ENCODE results near the gene DOC2B. TPM values are rescaled to one million over a fixed set of nuclear protein-coding genes. Genes with fewer than 3 reads are reported as not detected.
"Not testable (repeated sequence)": the region's sequence is repeated elsewhere in the genome, so short reads cannot be mapped to it uniquely, and the experiment has no call there.

The DOC2B gene
- total RNA-seq, 1 experiment from 2014 or later: 15.2 TPM

DNA sequence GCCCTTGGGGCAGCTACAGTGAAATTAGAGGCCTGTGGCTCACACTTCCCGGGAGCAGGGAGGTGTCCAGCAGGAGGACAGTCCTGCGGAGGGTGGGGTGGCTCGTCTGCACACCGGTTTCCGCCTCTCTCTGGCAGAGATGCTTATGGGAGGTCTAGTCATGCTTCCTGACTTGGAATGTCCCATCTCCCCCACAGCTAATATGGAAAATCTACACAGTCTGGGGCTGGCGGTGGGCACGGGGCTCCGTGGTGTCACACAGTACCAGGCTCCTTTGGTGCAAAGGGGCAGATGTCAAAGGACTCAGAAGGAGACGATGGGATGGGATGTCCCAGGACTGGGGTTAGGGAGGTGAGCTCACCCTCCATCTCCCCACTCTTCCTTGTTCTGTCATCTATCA, 44.1 kb upstream of the DOC2B start:
- ChIA-PET RAD21 (ENCODE audit: low non-redundant PET in 1 of 2, low total read pairs in 2 of 2, uncharacterized antibody in 2 of 2, unreplicated experiment in 2 of 2) (no interaction called here), POLR2A (no interaction called here), CTCF (no interaction called here)
- BruUV-seq (replicated peaks): no TSS peak
- intact Hi-C loops (cut with micrococcal nuclease): no loop called here
- TF ChIP-seq, protein P1, sequence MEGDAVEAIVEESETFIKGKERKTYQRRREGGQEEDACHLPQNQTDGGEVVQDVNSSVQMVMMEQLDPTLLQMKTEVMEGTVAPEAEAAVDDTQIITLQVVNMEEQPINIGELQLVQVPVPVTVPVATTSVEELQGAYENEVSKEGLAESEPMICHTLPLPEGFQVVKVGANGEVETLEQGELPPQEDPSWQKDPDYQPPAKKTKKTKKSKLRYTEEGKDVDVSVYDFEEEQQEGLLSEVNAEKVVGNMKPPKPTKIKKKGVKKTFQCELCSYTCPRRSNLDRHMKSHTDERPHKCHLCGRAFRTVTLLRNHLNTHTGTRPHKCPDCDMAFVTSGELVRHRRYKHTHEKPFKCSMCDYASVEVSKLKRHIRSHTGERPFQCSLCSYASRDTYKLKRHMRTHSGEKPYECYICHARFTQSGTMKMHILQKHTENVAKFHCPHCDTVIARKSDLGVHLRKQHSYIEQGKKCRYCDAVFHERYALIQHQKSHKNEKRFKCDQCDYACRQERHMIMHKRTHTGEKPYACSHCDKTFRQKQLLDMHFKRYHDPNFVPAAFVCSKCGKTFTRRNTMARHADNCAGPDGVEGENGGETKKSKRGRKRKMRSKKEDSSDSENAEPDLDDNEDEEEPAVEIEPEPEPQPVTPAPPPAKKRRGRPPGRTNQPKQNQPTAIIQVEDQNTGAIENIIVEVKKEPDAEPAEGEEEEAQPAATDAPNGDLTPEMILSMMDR (IDR thresholded peaks at IDR 0.05 in 2 of 3, conservative IDR thresholded peaks at IDR 0.05 in 1 of 3; ENCODE audit: borderline replicate concordance in 1 of 3, insufficient read depth in 1 of 3, low read depth in 2 of 3, low read length in 2 of 3): no peak
- TF ChIP-seq FOSL1 (IDR thresholded peaks at IDR 0.05; ENCODE audit: low read depth): no peak
- TF ChIP-seq JUND (IDR thresholded peaks at IDR 0.05): no peak
- TF ChIP-seq, protein P2, sequence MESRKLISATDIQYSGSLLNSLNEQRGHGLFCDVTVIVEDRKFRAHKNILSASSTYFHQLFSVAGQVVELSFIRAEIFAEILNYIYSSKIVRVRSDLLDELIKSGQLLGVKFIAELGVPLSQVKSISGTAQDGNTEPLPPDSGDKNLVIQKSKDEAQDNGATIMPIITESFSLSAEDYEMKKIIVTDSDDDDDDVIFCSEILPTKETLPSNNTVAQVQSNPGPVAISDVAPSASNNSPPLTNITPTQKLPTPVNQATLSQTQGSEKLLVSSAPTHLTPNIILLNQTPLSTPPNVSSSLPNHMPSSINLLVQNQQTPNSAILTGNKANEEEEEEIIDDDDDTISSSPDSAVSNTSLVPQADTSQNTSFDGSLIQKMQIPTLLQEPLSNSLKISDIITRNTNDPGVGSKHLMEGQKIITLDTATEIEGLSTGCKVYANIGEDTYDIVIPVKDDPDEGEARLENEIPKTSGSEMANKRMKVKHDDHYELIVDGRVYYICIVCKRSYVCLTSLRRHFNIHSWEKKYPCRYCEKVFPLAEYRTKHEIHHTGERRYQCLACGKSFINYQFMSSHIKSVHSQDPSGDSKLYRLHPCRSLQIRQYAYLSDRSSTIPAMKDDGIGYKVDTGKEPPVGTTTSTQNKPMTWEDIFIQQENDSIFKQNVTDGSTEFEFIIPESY (IDR thresholded peaks at IDR 0.05; ENCODE audit: extremely low read depth, insufficient replicate concordance, low read length): no peak
- TF ChIP-seq, protein P3, sequence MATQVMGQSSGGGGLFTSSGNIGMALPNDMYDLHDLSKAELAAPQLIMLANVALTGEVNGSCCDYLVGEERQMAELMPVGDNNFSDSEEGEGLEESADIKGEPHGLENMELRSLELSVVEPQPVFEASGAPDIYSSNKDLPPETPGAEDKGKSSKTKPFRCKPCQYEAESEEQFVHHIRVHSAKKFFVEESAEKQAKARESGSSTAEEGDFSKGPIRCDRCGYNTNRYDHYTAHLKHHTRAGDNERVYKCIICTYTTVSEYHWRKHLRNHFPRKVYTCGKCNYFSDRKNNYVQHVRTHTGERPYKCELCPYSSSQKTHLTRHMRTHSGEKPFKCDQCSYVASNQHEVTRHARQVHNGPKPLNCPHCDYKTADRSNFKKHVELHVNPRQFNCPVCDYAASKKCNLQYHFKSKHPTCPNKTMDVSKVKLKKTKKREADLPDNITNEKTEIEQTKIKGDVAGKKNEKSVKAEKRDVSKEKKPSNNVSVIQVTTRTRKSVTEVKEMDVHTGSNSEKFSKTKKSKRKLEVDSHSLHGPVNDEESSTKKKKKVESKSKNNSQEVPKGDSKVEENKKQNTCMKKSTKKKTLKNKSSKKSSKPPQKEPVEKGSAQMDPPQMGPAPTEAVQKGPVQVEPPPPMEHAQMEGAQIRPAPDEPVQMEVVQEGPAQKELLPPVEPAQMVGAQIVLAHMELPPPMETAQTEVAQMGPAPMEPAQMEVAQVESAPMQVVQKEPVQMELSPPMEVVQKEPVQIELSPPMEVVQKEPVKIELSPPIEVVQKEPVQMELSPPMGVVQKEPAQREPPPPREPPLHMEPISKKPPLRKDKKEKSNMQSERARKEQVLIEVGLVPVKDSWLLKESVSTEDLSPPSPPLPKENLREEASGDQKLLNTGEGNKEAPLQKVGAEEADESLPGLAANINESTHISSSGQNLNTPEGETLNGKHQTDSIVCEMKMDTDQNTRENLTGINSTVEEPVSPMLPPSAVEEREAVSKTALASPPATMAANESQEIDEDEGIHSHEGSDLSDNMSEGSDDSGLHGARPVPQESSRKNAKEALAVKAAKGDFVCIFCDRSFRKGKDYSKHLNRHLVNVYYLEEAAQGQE (IDR thresholded peaks at IDR 0.05; ENCODE audit: low read depth): no peak
- no peak for TF ChIP-seq YY1 (IDR thresholded peaks at IDR 0.05; ENCODE audit: extremely low read depth, insufficient replicate concordance, low read depth, low read length)
- no peak for TF ChIP-seq POLR2AphosphoS5 (IDR thresholded peaks at IDR 0.05; ENCODE audit: low read depth, low read length)
- no peak for TF ChIP-seq TCF7L2 (IDR thresholded peaks at IDR 0.05; ENCODE audit: borderline replicate concordance, extremely low read depth, insufficient read depth, insufficient read length)
- no peak for TF ChIP-seq RAD21 (IDR thresholded peaks at IDR 0.05; ENCODE audit: low read depth)
- DNase-seq (ENCODE audit: low read depth, low spot score) (no peak), ATAC-seq (no peak)
- Histone ChIP-seq H3K79me2 (ENCODE audit: insufficient read depth, low read length) (no peaks in the 10 kb centered on the region), H3K9ac (ENCODE audit: low read length) (no peak overlapping the region), H3K9me2 (ENCODE audit: insufficient read depth) (no peaks in the 10 kb centered on the region), H3K27me3 (ENCODE audit: insufficient read depth, low read length) (no peaks in the 10 kb centered on the region), H3K4me1 (ENCODE audit: control insufficient read depth in 1 of 2, insufficient read depth in 2 of 2, low read length in 2 of 2) (no peaks in the 10 kb centered on the region), H3K9me3 (ENCODE audit: control insufficient read depth in 1 of 2, insufficient read depth in 1 of 2, low read depth in 1 of 2, low read length in 2 of 2) (no peaks in the 10 kb centered on the region), H3K36me3 (ENCODE audit: control insufficient read depth in 1 of 2, insufficient read depth in 2 of 2, low read length in 2 of 2) (no peaks in the 10 kb centered on the region), H4K20me1 (ENCODE audit: insufficient read depth) (no peaks in the 10 kb centered on the region), H3K4me2 (ENCODE audit: low read length) (no peak overlapping the region), H3K27ac (ENCODE audit: low read depth, low read length) (no peak overlapping the region), H3K4me3 (replicated peaks in 1 of 2; ENCODE audit: low read depth in 1 of 2, low read length in 2 of 2) (no peak overlapping the region), H2AFZ (ENCODE audit: low read depth, low read length, poor library complexity, severe bottlenecking) (no peak overlapping the region)

DNA sequence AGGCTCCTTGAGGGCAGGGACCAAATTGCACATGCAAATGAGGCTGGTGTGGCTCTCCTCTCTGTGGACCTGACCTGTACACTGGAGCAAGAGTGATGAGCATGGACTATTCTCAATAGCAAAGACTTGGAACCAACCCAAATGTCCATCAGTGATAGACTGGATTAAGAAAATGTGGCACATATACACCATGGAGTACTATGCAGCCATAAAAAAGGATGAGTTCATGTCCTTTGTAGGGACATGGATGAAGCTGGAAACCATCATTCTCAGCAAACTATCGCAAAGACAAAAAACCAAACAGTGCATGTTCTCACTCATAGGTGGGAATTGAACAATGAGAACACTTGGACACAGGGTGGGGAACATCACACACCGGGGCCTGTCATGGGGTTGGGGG, 43.1 kb upstream of the DOC2B start:
- DNase-seq (ENCODE audit: low read depth, low spot score); H3K9ac ChIP-seq (ENCODE audit: low read length); POLR2A ChIA-PET; H3K4me2 ChIP-seq (ENCODE audit: low read length); H3K9me2 ChIP-seq (ENCODE audit: insufficient read depth); H4K20me1 ChIP-seq (ENCODE audit: insufficient read depth); RAD21 ChIA-PET (ENCODE audit: low non-redundant PET in 1 of 2, low total read pairs in 2 of 2, uncharacterized antibody in 2 of 2, unreplicated experiment in 2 of 2); H2AFZ ChIP-seq (ENCODE audit: low read depth, low read length, poor library complexity, severe bottlenecking); CTCF ChIA-PET; intact Hi-C loops (cut with micrococcal nuclease); H3K36me3 ChIP-seq (ENCODE audit: control insufficient read depth in 1 of 2, insufficient read depth in 2 of 2, low read length in 2 of 2); H3K4me3 ChIP-seq (replicated peaks in 1 of 2; ENCODE audit: low read depth in 1 of 2, low read length in 2 of 2); H3K27ac ChIP-seq (ENCODE audit: low read depth, low read length); BruUV-seq (replicated peaks); H3K4me1 ChIP-seq (ENCODE audit: control insufficient read depth in 1 of 2, insufficient read depth in 2 of 2, low read length in 2 of 2); H3K27me3 ChIP-seq (ENCODE audit: insufficient read depth, low read length); ATAC-seq; H3K79me2 ChIP-seq (ENCODE audit: insufficient read depth, low read length); H3K9me3 ChIP-seq (ENCODE audit: control insufficient read depth in 1 of 2, insufficient read depth in 1 of 2, low read depth in 1 of 2, low read length in 2 of 2): not testable (repeated sequence)

Measured in HCT116 (cell line).